ENCODE data around the gene BRPF3.

The BRPF3 gene

GRCh38 chr6:36235309-36235708 lies 38.8 kb downstream of the BRPF3 start:
- no peak for DNase-seq

GRCh38 chr6:36235862-36236261 lies 39.3 kb downstream of the BRPF3 start:
- DNase-seq: no peak

GRCh38 chr6:36239774-36240173 lies 43.2 kb downstream of the BRPF3 start:
- no peak for DNase-seq

GRCh38 chr6:36241728-36242127 lies 45.2 kb downstream of the BRPF3 start:
- no peak for DNase-seq

- no peak for DNase-seq
Observed at GRCh38 chr6:36242161-36242560, 45.6 kb downstream of the BRPF3 start.

- DNase-seq: no peak
Observed at GRCh38 chr6:36242626-36243025, 46.1 kb downstream of the BRPF3 start.

- no peak for DNase-seq
Observed at GRCh38 chr6:36243562-36244212, 47.1 kb downstream of the BRPF3 start.

- DNase-seq: no peak
Observed at GRCh38 chr6:36244641-36245280, 48.2 kb downstream of the BRPF3 start.

- no peak for DNase-seq
Observed at GRCh38 chr6:36245572-36246061, 49.1 kb downstream of the BRPF3 start.

GRCh38 chr6:36246506-36247268 lies 50.1 kb downstream of the BRPF3 start:
- no peak for DNase-seq

GRCh38 chr6:36247693-36248092 lies 51.1 kb downstream of the BRPF3 start:
- no peak for DNase-seq

- no peak for DNase-seq
Observed at GRCh38 chr6:36248980-36249379, 52.4 kb downstream of the BRPF3 start.

- DNase-seq: no peak
Observed at GRCh38 chr6:36249536-36249935, 53.0 kb downstream of the BRPF3 start.

- no peak for DNase-seq
Observed at GRCh38 chr6:36252005-36252404, 55.5 kb downstream of the BRPF3 start.

- DNase-seq: no peak
Observed at GRCh38 chr6:36263390-36264000, 67.0 kb downstream of the BRPF3 start.

- DNase-seq: no peak
Observed at GRCh38 chr6:36265744-36266143, 69.2 kb downstream of the BRPF3 start.

GRCh38 chr6:36266913-36267644 lies 70.5 kb downstream of the BRPF3 start:
- DNase-seq: no peak

GRCh38 chr6:36267731-36268477 lies 71.4 kb downstream of the BRPF3 start:
- no peak for DNase-seq

GRCh38 chr6:36268478-36269275 lies 72.1 kb downstream of the BRPF3 start:
- DNase-seq: no peak

- no peak for DNase-seq
Observed at GRCh38 chr6:36269834-36270705, 73.5 kb downstream of the BRPF3 start, which contains the start of gene PNPLA1. Gene PNPLA1 (plus strand): TSS chr6:36270060. CDS start chr6:36270460, 400 bp downstream.

All from NCI-H1092 (cell line).